HG02981 (cell line): ENCODE results near the gene ODAPH.
A peak's percentile ranks its signal among the peaks of the same experiment; 100 is the strongest.
"Not testable (repeated sequence)": the region's sequence is repeated elsewhere in the genome, so short reads cannot be mapped to it uniquely, and the experiment has no call there.

Source experiments
- ATAC-seq: cut with Tn5 transposase; IDR thresholded peaks from one replicate; pipeline ENCODE4 v1.9.1; 2021; ENCODE audit warnings: mild to moderate bottlenecking, moderate library complexity; ENCODE audit not compliant: unreplicated experiment

Gene ODAPH, protein sequence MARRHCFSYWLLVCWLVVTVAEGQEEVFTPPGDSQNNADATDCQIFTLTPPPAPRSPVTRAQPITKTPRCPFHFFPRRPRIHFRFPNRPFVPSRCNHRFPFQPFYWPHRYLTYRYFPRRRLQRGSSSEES

DNA sequence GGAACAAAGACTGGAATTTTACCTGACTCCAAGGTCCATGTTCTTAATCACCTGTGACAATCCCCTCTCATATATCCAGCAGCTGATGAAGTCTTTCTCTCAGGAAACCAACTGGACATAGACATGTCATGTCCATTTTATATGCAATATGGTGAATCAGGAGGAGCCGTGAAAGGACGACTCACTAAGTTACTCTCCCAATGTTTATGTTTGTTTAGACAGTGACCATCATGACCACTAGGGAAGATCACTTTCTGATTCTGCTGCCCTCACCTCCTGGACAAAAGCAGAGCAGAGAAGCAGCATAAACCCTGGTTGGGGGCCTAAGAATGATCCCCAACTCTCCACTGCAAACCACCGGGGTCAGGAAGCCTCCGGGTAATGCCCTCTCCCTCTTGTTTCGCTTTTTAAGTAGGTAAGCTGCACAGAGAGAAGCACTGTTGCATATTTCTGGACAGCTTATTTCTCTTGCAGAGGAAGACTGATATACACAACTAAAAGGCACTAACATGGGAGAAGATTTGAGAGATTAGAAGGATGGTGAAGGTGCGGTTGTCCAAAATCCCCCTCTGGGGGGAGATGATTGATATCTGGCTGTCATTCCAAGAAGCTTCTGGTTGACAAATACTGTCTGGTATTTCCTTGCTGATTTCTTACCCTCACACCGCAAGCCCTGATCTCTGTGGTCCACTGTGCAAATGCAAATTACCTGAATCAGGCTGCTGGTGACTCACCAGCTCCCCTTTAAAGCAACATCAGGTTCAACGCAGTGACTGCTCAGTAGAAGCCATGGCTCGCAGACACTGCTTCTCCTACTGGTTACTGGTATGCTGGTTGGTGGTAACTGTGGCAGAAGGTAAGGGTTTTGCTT lies at the start of gene ODAPH:
Gene ODAPH (plus strand): TSS at position 773 of the 871 bp plus-strand sequence. CDS start 17 bp downstream, at position 790.
- ATAC-seq: peak; percentile 89

DNA sequence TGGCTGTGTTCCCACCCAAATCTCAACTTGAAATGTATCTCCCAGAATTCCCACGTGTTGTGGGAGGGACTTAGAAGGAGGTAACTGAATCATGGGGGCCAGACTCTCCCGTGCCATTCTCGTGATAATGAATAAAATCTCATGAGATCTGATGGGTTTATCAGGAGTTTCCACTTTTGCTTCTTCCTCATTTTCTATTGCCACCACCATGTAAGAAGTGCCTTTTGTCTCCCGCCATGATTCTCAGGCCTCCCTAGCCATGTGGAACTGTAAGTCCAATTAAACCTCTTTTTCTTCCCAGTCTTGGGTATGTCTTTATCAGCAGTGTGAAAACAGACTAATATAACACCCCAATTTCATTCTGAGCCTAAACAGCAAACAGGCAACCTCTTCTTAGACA lies 46.3 kb upstream of the ODAPH start:
- ATAC-seq: not testable (repeated sequence)

DNA sequence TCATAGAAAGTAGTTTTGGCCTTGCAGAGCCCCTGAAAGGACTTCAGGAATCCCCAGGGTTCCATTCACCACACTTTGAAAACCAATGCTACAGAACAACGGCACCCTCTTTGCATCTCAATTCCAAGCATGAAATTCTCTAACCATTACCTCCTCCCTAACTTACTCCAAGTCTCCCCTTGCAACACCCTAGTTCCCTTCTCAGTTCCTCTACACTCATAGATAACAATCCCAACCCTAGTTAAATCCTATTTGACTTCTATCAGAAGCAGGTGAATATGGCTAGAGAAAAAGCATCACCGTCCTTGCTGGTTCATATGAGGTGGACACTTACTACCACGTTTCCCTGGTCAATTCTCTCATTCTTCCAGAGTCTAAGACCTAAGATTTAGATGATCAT lies 44.0 kb upstream of the ODAPH start:
- no peak for ATAC-seq

DNA sequence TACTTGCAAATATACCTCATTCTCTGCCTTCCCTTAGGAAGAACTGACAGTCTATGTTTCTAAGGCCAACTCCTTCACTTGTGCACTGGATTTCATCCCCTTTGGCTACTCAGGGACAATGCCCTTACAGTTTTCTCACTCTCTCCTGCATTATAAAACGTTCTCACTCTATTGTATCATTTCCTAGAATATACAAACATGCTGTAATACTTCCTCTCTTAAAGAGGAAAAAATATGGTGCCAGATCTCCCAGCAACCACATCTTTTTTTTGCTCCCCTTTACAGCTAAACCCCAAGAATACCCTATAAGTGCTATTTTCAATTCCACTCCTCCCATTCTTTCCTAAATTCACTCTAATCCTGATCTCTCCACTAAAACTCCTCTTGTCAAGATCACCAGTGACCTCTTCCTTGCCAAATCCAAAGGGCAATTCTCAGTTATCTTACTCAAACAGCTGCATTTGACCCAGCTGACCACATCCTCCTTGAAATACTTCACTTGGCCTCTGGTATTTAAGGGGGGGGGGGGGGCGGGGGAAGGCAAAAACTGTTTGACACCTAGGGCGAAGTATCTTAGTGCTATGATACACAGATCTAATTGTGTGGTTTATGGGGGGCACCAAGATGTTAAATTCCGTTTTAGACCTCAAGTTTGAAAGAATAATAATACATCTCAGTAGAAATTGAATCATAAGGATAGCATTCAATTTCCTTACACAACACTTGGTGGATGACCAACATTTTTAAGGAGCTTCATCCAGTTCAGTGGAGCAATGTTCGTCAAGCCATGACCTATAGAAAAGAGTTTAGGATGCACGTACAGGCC lies 43.3 kb upstream of the ODAPH start:
- ATAC-seq: no peak

DNA sequence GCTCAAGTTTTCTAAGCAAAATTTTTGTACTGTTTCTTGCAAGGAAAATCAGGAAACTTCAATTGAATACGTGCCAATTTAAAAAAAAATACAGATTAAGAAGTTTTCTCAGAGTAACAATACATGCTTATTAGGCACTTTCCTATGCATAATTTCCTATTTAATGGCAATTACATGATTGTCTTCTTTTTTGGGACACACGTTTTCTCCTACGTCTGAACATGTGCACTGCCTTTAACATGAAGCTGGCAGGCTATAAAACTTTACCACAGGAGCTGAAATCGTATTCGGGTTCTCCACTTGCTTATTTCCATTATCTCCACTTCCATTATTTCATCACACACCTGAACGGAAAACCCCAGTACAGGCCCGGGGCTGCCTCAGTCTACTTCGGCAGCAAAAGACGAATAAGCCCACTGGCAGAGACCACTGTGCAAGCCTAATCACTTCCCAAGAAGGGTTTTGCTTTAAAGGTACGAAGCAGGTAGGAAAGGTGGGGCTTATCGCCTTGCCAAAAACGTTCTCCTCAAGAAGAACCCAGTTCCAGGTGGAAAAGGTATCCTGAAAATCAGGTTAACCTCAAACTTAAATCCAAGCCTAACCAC lies 42.2 kb upstream of the ODAPH start:
- no peak for ATAC-seq

DNA sequence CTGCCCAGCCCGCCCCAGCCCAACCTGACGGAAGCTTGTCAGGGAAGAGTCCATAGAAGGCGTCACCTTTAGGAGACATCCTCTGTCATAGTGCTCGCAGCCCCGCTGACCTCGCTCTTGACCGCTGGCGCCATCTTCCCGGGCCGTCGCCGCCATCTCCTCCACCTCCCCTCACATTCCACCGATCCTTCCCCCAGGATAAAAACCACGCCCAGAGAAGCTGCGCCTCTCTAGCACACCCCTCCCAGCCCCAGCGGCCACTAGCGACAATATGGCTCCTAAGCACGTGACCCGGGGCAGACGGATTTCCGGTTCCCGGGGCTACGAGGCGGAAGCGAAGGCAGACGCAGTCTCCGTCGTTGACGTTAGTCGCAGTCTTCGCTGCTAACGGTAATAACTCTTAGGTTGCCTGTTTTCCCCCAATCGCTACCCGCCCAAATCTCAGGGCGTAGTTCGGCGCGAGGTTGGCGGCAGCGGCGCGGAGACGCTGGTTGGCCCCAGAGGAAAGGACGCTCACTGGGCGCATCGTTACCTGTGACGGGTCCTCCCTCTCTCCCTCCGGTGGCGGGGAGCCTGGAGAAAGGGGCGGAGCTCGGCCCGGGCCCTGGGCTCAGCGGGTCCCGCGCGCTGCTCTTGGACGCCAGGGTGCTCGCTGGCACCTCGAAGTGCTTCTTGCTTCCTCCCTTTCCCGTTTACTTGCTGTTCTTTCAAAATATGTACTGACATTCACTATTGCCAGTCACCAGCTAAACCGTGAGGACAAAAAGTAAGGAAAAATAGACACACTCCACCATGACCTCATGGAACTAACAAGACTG lies 41.5 kb upstream of the ODAPH start, which contains the start of the genes RCHY1 and THAP6:
Gene RCHY1 (minus strand): TSS at position 273 of the 818 bp plus-strand sequence. CDS start 117 bp downstream, at position 156.
Gene THAP6 (plus strand): TSS at position 343 of the 818 bp plus-strand sequence. CDS start 980 bp downstream, outside the sequence.
- ATAC-seq: peak; percentile 94

DNA sequence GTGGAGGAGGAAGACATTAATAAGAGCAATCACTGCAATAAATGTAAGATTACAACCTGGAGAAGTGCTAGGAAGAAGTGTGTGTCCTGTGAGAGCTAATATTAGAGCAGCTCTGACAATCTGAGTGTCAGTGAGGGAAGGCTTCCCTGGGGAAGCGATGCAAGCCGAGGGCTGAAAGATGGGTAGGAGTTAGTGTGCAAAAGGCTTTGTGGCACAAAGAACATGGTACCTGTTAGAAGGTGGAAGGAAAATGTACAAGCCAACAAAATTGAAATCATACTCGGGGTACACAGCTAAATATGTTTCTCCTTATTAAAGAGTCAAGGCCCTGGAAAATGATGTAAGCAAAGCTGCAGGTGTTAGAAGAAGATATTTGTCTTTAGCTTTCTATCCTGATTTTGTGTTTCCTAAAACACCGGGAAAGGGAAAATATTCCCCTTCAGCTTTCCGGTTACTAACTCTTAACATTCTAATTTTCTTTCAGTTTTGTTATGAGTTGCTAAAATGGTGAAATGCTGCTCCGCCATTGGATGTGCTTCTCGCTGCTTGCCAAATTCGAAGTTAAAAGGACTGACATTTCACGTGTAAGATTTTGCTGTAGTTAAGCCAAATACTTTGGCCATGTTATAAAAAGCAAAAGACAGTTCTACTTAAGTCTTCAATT lies 40.8 kb upstream of the ODAPH start:
- ATAC-seq: no peak

DNA sequence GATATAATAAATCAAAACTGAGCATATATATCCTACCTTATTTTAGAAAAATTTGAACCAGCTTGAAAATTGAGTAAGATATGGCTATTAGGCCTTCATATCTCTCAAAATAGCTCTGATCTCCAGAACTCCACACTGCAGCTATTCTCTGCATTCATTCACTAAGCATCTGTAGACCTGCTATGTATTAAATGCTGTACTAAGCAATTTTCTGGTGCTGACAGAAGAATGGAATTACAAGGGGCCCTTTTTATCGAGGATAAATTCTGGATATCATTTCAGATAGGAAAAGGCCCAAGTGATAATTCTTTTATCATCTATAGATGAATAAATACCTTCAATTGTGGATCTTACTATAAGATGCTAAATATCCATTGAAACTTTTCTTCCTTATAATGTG lies 39.7 kb upstream of the ODAPH start:
- no peak for ATAC-seq

DNA sequence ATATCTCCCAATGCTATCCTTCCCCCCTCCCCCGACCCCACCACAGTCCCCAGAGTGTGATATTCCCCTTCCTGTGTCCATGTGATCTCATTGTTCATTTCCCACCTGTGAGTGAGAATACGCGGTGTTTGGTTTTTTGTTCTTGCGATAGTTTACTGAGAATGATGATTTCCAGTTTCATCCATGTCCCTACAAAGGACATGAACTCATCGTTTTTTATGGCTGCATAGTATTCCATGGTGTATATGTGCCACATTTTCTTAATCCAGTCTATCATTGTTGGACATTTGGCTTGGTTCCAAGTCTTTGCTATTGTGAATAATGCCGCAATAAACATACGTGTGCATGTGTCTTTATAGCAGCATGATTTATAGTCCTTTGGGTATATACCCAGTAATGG lies 36.4 kb upstream of the ODAPH start:
- ATAC-seq: not testable (repeated sequence)

DNA sequence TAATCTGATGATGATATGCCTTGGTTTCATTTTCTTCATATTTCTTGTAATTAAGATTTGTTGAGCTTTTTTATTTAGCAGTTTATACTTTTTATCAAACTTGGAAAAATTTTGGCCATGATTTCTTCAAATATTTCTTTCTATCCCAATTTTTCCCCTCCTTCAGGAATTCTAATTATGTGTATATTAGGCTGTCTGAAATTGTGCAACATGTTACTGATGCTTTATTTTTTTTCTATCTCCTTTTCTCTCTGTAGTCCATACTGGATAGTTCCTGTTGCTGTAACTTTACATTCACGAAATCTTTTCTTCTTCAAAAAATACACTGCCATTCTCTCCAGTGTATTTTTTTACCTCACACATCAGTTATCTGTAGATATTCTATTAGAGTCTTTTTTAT lies 30.8 kb upstream of the ODAPH start:
- ATAC-seq: no peak

DNA sequence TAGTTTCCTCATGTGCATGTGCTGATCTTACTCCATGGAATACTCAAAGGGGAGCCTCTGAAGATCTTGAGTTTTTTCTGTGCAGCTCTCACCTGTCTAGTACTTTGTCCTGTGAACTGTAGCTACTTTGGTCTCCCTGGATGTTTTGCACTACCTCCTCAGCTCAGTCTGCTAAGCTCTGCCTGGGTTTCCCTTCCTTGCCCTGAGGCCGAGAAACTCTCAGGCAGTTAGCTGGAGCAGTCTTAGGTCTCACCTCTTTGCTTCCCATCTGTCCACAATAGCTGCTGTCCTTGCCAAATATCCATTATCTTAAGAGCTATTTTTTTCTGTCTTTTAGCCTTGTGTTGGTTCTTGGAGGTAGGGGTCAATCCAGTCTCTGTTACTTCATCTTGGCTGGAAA lies 30.0 kb upstream of the ODAPH start:
- no peak for ATAC-seq

DNA sequence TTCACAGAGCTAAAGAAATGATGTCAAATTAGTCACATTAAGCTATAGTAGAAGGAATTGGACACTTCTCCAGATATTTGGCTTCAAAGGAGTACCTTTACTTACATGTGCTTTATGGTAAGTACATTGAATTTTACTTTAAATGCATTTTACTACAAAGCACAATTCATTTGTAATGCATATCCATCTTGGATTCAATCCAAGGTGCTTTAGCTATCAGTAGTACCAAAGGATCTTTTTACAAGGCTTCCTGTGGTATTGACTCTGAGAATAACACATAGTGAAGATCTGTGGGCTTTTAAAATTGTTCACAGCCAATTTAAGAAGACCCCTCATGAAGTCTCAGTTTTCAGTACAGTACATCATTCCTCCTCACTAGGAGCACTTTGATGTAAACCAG lies 28.4 kb upstream of the ODAPH start:
- ATAC-seq: no peak

DNA sequence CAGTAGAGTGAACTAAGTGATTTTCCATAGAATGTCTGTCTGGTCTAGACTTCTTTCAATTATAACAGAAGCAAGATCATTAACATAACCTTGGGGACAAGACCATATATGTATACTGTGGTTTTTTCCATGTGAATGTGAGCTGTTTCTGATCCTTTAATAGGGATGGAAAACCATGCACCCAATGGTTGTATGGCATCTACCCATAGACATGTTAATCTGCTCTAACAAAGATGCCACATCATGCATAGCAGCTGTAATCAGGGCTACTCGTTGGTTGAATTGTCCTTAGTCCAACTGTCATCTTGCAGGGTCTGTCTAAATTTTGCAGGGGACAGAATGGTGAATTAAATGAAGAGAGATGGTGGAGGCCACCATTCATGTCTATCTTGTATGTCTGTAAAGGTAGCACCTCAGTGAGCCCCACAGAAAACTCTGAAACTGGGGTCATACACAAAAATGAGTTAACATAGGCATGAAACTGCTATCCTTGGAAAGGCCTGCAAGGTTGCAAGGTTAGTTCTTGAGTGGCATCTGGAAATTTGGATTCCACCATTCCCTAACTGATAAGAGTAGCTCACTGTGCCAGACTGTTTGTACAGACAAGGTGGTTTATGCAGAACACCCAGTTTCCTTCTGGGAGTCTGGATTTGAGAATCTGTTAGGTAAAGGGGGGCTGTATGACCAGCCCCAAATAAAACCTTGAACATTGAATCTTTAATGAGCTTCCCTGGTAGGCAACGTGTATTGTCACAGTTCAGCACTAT lies 25.1 kb upstream of the ODAPH start:
- ATAC-seq: no peak

DNA sequence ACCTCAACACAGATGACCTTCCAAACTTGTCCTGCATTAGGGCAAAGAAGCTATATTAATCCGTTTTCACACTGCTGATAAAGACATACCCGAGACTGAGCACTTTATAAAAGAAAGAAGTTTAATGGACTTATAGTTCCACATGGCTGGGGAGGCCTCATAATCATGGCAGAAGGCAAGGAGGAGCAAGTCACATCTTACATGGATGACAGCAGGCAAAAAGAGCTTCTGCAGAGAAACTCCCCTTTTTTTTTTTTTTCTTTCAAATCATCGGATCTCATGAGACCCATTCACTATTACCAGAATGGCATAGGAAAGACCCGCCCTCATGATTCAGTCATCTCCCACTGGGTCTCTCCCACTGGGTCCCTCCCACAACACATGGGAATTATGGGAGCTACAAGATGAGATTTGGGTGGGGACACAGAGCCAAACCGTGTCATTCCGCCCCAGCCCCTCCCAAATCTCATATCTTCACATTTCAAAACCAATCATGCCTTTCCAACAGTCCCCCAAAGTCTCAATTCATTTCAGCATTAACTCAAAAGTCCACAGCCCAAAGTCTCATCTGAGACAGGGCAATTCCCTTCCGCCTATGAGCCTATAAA lies 24.2 kb upstream of the ODAPH start:
- not testable (repeated sequence) for ATAC-seq

DNA sequence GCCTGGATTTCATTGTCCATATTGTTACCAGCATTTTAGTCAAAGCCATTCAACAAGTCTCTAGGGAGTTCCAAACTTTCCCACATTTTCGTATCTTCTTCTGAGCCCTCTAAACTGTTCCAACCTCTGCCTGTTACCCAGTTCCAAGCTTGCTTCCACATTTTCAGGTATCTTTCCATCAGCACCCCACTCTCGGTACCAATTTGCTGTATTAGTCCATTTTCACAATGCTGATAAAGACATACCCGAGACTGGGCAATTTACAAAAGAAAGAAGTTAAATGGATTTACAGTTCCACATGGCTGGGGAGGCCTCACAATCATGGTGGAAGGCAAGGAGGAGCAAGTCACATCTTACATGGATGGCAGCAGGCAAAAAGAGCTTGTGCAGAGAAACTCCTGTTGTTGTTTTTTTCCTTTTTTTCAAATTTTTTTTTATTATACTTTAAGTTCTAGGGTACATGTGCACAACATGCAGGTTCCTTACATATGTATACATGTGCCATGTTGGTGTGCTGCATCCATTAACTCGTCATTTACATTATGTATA lies 22.5 kb upstream of the ODAPH start:
- ATAC-seq: not testable (repeated sequence)

DNA sequence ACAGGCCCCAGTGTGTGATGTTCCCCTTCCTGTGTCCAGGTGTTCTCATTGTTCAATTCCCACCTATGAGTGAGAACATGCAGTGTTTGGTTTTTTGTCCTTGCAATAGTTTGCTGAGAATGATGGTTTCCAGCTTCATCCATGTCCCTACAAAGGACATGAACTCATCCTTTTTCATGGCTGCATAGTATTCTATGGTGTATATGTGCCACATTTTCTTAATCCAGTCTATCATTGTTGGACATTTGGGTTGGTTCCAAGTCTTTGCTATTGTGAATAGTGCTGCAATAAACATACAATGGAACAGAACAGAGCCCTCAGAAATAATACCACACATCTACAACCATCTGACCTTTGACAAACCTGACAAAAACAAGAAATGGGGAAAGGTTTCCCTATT lies 21.9 kb upstream of the ODAPH start:
- ATAC-seq: not testable (repeated sequence)

DNA sequence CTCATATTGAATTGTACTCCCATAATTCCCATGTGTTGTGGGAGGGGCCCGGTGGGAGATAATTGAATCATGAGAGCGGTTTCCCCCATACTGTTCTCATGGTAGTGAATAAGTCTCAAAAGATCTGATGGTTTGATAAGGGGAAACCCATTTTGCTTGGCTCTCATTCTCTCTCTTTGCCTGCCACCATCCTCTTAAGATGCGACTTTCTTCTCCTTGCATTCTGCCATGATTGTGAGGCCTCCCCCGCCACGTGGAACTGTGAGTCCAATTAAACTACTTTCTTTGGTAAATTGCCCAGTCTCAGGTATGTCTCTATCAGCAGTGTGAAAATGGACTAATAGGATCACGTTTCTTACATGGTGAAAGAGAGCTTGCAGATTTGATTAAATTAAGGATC lies 18.6 kb upstream of the ODAPH start:
- ATAC-seq: not testable (repeated sequence)

DNA sequence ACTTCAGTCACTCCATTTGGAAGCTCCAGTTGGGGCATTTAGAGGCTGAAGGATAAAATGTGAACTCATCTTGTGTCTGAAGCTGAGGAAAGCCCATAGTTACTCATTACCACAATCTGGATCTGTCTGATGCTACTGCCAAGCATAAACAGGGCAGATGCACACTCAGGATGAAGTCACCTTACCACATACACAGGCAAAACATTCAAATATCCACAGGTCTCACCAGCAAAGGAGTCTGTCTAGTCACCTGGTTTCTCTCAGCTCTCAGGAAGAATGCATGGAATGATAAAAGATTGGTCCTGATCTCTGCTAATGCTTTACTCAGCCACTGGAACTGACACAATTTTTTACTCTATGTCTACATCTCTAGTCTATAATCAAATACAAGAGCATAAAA lies 13.0 kb upstream of the ODAPH start:
- ATAC-seq: no peak
